Inflammatory macrophage (primary cell): ENCODE measurements around the gene LKAAEAR1.

Source experiments
- DNase-seq, 2 donors: peaks; one replicate each; pipeline ENCODE4 v3.0.0-alpha.2; 2020 to 2022

LKAAEAR1 gene

GRCh38 chr20:64065062-64065973, 18.9 kb downstream of the LKAAEAR1 start:
- DNase-seq = no peak

- DNase-seq = no peak
Measured at GRCh38 chr20:64064145-64064698, 20.0 kb downstream of the LKAAEAR1 start.

GRCh38 chr20:64063389-64064144, 20.6 kb downstream of the LKAAEAR1 start:
- peak; percentile 32 to 68 for DNase-seq

GRCh38 chr20:64062596-64063388, 21.4 kb downstream of the LKAAEAR1 start, which contains the start of gene TCEA2:
TSS of gene TCEA2 (plus strand) at chr20:64063198. CDS start at chr20:64063313, 115 bp downstream.
- DNase-seq = peak; percentile 93 to 96

GRCh38 chr20:64062276-64062595, 22.0 kb downstream of the LKAAEAR1 start:
- DNase-seq = no peak

- peak in 1 of 2 donors; percentile 42 for DNase-seq
Measured at GRCh38 chr20:64058536-64058935, 25.7 kb downstream of the LKAAEAR1 start.

- peak; percentile 43 to 55 for DNase-seq
Measured at GRCh38 chr20:64057628-64058498, 26.3 kb downstream of the LKAAEAR1 start.

GRCh38 chr20:64056889-64057627, 27.1 kb downstream of the LKAAEAR1 start:
- DNase-seq = no peak

GRCh38 chr20:64056639-64056888, 27.6 kb downstream of the LKAAEAR1 start:
- DNase-seq = no peak

- DNase-seq = no peak
Measured at GRCh38 chr20:64055893-64056638, 28.1 kb downstream of the LKAAEAR1 start.

- no peak for DNase-seq
Measured at GRCh38 chr20:64055396-64055892, 28.8 kb downstream of the LKAAEAR1 start.

- no peak for DNase-seq
Measured at GRCh38 chr20:64053841-64054661, 30.1 kb downstream of the LKAAEAR1 start.

- DNase-seq = no peak
Measured at GRCh38 chr20:64052987-64053840, 31.0 kb downstream of the LKAAEAR1 start.

- DNase-seq = no peak
Measured at GRCh38 chr20:64052326-64052722, 31.9 kb downstream of the LKAAEAR1 start.

- no peak for DNase-seq
Measured at GRCh38 chr20:64051561-64052325, 32.5 kb downstream of the LKAAEAR1 start.

GRCh38 chr20:64051033-64051452, 33.2 kb downstream of the LKAAEAR1 start:
- no peak for DNase-seq
